SK-N-MC (cell line): Measurements from ENCODE around the gene LDLRAP1.
"Not testable (repeated sequence)": the region's sequence is repeated elsewhere in the genome, so short reads cannot be mapped to it uniquely, and the experiment has no call there.

ENCODE experiments used
- DNase-seq: peaks from one replicate; pipeline ENCODE4 v3.0.0-alpha.2; 2011; ENCODE audit warnings: low read depth, low spot score
- H3K27ac ChIP-seq: fragments of 200-600 bp; sonication (generic); 2 replicates; pipeline ENCODE4 v1.5.1; 2016; ENCODE audit warnings: mixed run types
- H3K36me3 ChIP-seq: fragments of 200-600 bp; sonication (generic); 2 replicates; pipeline ENCODE4 v1.6.1; 2017; ENCODE audit warnings: antibody characterized with exemption, low read length, mixed read lengths; ENCODE audit not compliant: insufficient read depth
- H3K4me3 ChIP-seq: fragments of 200-600 bp; sonication (generic); 2 replicates; pipeline ENCODE4 v1.5.1; 2016
- H3K9ac ChIP-seq: fragments of 200-600 bp; sonication (generic); 2 replicates; pipeline ENCODE4 v1.8.0; 2017; ENCODE audit warnings: mixed run types, mixed read lengths; ENCODE audit not compliant: insufficient read length
- H3K9me3 ChIP-seq: fragments of 200-600 bp; sonication (generic); 2 replicates; pipeline ENCODE4 v1.6.1; 2017; ENCODE audit warnings: low read depth, mild to moderate bottlenecking, antibody characterized with exemption, low read length, moderate library complexity, mixed read lengths
- EZH2 ChIP-seq: fragments of 200-600 bp; sonication (generic); IDR thresholded peaks from one replicate; pipeline ENCODE4 v1.6.1; 2017; ENCODE audit warnings: antibody characterized with exemption
- FOXP2 ChIP-seq: optimal IDR thresholded peaks from 2 replicates; pipeline ENCODE3; 2011; ENCODE audit warnings: mild to moderate bottlenecking, moderate library complexity; ENCODE audit not compliant: insufficient read depth; ENCODE audit errors: extremely low read length, control extremely low read depth
- POLR2AphosphoS5 ChIP-seq: IDR thresholded peaks from 2 replicates; pipeline ENCODE4 v1.6.1; 2012; ENCODE audit warnings: mild to moderate bottlenecking, low read depth, low read length, borderline replicate concordance

The LDLRAP1 gene

DNA sequence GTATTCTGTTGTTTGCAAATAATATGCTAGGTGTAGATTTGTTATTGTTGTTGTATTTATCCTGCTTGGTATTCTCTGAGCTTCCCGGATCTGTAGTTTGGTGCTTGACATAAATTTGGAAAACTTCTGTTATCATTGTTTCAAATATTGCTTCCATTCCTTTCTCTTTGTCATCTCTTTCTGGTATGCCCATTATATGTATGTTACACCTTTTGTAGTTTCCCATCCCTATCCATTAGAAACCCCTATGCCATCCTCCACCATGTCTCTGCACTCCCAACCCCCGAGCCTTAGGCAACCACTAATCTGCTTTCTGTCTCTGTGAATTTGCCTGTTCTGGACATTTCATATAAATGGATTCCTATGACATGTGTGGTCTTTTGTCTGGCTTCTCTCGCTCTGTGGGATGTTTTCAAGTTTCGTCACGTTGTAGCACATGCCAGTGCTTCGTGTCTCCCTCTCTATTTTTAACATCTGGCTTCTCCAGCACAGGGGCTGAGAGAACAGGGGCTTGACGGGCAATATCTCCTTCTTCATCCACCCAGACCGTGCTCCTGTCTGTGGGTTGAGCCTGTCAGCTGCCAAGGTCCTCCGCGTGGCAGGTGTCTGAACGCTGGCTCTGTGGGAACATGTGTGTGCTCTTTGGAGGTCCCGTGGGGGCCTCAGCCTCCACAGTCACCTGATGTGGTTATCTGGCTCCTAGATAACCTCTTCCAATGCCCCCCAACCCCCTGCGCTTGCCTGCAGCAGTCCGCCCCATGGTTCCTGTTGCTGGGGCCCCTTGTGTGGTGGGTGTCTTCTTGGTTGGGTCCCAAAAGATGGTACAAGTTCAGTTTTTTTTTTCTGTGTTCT lies 40.3 kb downstream of the LDLRAP1 start:
- H3K27ac ChIP-seq, result no peak overlapping the region

DNA sequence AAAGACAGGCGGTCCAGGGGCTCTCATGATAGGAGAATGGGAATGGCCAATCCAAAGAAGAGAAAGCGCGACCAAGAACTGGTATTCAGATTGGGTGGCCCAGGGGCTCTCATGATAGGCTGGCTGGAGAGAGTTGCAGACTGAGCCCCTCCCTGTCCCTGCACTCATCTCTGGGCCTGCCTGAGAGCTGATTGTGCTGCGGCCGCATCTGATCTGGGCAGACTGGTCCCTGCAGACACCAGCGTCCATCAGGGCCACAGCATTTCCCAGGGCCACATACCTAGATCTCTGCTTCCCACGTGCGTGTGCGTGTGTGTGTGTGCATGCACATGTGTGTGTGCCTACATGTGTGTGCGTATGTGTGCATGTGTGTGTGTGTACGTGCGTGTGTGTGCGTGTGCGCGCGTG lies 42.8 kb downstream of the LDLRAP1 start:
- H3K9me3 ChIP-seq, result no peaks in the 10 kb centered on the region
- no peaks in the 10 kb centered on the region for H3K36me3 ChIP-seq
- no peak overlapping the region for H3K27ac ChIP-seq
- DNase-seq, result no peak
- no peak overlapping the region for H3K9ac ChIP-seq
- no peak overlapping the region for H3K4me3 ChIP-seq
- TF ChIP-seq FOXP2, result no peak
- no peak for TF ChIP-seq POLR2AphosphoS5
- TF ChIP-seq EZH2, result no peak

More for the DNA sequence above, 40.3 kb downstream of the LDLRAP1 start:
- TF ChIP-seq FOXP2 (no peak), EZH2 (no peak), POLR2AphosphoS5 (no peak)
- Histone ChIP-seq H3K9me3 (no peaks in the 10 kb centered on the region), H3K9ac (no peak overlapping the region), H3K4me3 (no peak overlapping the region), H3K36me3 (no peaks in the 10 kb centered on the region)
- no peak for DNase-seq

DNA sequence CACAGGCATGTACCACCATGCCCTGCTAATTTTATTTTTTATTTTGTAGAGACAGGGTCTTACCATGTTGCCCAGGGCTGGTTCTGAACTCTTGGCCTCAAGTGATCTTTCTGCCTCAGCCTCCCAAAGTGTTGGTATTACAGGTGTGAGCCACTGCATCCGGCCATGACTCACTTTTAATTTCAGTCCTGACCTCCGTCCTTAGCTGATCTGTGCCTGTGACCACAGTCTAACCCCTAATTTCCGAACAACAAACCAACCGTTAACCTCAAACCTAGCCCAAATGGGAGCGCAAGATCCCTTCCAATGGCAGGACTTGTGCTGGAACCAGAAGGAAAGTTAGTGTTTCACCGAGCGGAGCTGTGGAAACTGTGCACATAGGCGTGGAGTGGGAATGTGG lies 43.9 kb downstream of the LDLRAP1 start:
- no peaks in the 10 kb centered on the region for H3K36me3 ChIP-seq
- no peak overlapping the region for H3K9ac ChIP-seq
- H3K9me3 ChIP-seq, result no peaks in the 10 kb centered on the region
- H3K27ac ChIP-seq, result no peak overlapping the region
- no peak overlapping the region for H3K4me3 ChIP-seq
- no peak for DNase-seq
- TF ChIP-seq EZH2 (no peak), FOXP2 (no peak), POLR2AphosphoS5 (no peak)

DNA sequence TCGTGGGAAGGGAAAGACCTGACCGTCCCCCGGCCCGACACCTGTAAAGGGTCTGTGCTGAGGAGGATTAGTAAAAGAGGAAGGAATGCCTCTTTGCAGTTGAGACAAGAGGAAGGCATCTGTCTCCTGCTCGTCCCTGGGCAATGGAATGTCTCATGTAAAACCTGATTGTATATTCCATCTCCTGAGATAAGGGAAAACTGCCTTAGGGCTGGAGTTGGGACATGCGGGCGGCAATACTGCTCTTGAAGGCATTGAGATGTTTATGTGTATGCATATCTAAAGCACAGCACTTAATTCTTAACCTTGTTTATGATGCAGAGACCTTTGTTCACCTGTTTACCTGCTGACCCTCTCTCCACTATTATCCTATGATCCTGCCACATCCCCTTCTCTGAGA lies 44.8 kb downstream of the LDLRAP1 start:
- not testable (repeated sequence) for H3K9me3 ChIP-seq, H3K4me3 ChIP-seq, H3K27ac ChIP-seq, H3K9ac ChIP-seq, H3K36me3 ChIP-seq, DNase-seq

DNA sequence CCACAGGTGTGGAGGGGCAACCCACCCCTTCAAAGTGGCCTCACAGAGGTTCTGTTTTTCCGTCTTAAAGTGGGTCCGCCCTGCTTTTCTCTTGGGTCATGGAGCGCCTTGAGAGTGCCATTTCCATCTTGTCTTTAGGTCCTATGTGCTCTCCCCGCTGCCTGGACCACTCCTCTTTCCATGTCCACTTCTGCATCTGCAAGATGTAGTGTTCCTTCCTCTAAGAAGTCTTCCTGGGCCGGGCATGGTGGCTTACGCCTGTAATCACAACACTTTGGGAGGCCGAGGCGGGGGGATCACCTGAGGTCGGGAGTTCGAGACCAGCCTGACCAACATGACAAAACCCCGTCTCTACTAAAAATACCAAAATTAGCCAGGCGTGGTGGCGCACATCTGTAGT lies 45.4 kb downstream of the LDLRAP1 start:
- H3K9ac ChIP-seq, result not testable (repeated sequence)

DNA sequence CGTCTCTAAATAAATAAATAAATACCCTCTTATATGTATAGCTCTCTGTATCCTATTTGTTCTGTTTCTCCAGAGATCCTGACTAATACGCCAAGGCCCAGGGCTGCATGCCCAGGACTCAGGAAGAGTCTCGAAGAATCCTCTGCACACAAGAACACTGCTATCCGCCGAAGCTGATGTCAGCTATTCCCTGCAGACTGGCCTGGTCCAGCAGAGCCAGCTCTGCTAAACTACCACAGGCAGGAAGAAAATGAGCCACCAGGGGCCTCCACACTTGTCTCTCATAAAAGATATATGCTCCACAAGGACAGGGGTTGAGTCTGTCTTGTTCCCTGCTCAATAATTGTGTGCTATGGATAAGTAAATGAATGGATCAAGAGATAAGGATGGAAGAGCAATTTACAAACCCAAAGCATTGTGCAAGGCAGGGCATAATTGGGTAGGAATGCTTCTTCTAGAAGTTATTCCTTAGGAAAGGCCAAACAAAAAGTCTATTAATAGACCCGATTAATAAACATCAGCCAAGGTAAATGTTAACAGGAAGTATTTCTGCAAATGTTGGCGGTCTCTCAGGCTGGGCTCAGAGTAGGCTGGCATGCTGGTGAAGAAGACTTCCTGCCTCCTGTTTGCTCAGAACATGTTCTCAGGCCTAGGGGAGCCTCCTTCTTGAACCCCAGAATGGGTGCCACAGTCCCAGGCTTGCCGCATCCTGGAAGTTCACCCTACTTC lies 46.9 kb downstream of the LDLRAP1 start:
- no peaks in the 10 kb centered on the region for H3K9me3 ChIP-seq
- no peaks in the 10 kb centered on the region for H3K36me3 ChIP-seq
- no peak overlapping the region for H3K9ac ChIP-seq
- no peak overlapping the region for H3K27ac ChIP-seq
- no peak for DNase-seq
- no peak for TF ChIP-seq POLR2AphosphoS5
- TF ChIP-seq FOXP2, result no peak
- TF ChIP-seq EZH2, result no peak
- no peak overlapping the region for H3K4me3 ChIP-seq

More for the DNA sequence above, 45.4 kb downstream of the LDLRAP1 start:
- not testable (repeated sequence) for H3K4me3 ChIP-seq, H3K9me3 ChIP-seq, H3K36me3 ChIP-seq, H3K27ac ChIP-seq, DNase-seq

DNA sequence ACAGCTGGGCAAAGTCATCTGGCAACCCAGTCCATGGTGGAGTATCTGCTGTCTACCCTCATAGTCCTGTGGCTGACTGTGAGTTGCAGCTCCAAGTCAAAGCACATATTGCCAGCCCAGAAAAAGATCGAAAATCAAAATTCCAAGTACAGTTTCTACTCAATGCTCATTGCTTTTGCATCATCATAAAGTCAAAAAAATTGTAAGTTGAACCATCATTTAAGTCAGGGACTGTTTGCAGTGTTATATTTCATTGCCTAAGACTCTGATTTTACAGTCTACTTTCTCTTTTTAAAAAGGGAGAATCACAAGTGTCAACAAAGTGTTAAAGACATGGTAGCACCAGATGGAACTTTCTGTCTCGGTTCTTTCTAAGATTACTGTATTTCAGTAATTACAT lies 50.5 kb downstream of the LDLRAP1 start:
- no peak for DNase-seq

DNA sequence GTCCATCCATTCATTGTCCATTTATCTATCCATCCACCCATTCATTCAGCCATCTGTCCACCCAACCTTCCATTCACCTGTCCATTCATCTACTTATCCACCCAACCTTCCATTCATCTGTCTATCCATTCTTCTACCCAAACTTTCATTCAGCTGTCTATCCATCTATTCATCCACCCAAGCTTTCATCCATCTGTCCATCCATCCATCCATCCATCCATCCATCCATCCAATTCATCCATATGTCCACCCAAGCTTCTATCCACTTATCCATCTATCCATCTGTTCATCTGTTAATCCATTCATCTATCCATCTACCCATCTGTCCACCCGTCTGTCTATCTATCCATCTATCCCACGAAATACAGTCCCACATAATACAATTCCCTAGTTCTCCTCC lies 51.6 kb downstream of the LDLRAP1 start:
- Histone ChIP-seq H3K9me3 (no peaks in the 10 kb centered on the region), H3K36me3 (no peaks in the 10 kb centered on the region), H3K4me3 (no peak overlapping the region), H3K27ac (no peak overlapping the region), H3K9ac (no peak overlapping the region)
- no peak for DNase-seq
- no peak for TF ChIP-seq POLR2AphosphoS5
- TF ChIP-seq EZH2, result no peak
- TF ChIP-seq FOXP2, result no peak

More for the DNA sequence above, 50.5 kb downstream of the LDLRAP1 start:
- H3K4me3 ChIP-seq, result no peak overlapping the region
- TF ChIP-seq FOXP2 (no peak), EZH2 (no peak), POLR2AphosphoS5 (no peak)
- H3K27ac ChIP-seq, result no peak overlapping the region
- H3K9me3 ChIP-seq, result no peaks in the 10 kb centered on the region
- H3K9ac ChIP-seq, result no peak overlapping the region
- no peaks in the 10 kb centered on the region for H3K36me3 ChIP-seq

DNA sequence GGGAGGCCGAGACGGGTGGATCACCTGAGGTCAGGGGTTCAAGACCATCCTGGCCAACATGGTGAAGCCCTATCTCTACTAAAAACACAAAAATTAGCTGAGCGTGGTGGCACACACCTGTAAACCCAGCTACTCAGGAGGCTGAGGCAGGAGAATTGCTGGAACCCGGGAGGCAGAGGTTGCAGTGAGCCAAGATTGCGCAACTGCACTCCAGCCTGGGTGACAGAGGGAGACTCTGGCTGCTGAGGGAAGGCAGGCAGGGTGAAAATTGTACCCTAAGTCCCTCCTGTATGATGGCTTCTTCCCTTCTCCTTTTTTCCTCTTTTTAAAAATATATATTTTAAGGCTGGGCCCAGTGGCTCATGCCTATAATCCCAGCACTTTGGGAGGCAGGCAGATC lies 53.2 kb downstream of the LDLRAP1 start:
- not testable (repeated sequence) for H3K9ac ChIP-seq, H3K36me3 ChIP-seq, DNase-seq, H3K9me3 ChIP-seq, H3K27ac ChIP-seq, H3K4me3 ChIP-seq
